Stimulated activated CD8-positive, alpha-beta memory T cell treated with anti-CD3 and anti-CD28 coated beads, Interleukin-15, amount 100 ng/mL, for 4 hours (primary cell): ENCODE measurements around the gene CDH23.

Experiments used
- DNase-seq, 2 donors: peaks; one replicate each; pipeline ENCODE4 v3.0.0-alpha.2; 2020; ENCODE audit warnings: low read depth in 2 of 2

Gene CDH23

DNA sequence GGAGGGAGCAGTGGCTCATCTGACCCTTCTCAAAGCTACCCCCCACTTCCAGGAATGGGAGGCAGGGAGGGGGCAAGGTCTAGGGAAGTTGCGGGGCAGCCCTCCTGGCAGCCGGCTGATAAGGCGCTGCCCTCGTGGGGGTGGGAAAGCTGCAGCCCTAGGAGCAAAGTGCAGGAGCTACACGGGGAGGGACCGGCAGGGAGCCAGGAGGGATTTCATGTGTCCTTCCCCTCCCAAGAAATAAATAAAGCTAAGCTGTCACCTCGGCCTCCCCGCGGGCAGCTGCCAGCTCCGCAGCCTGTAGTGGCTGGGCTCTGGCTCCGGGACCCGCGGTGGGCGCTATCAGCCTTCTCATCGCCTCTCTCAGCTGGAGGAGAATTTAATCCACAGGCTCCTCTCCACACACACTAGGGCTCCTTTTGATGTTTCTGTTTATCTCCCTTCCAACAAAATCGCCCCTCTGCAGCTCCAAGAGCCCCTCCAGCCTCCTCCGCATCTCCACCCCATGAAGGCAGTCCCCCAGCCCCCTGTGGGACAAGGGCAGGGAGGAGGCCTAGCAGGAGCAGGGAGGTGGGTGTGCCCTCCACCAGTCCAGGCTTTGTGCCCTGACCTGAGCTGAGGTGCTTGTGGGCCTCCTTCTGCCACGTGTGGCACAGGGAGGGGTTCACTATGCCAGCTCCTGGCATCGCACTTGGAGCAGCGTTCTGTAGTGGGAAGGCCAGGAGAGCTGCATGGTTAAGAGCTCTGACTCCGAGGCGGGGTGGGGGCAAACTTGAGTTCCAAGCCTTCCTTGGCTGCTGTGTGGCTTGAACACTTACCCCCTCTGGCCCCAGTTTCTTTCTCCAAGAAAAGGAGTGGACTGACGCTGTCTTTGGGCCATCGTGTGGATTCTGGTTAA, 242.4 kb downstream of the CDH23 start:
- no peak for DNase-seq

DNA sequence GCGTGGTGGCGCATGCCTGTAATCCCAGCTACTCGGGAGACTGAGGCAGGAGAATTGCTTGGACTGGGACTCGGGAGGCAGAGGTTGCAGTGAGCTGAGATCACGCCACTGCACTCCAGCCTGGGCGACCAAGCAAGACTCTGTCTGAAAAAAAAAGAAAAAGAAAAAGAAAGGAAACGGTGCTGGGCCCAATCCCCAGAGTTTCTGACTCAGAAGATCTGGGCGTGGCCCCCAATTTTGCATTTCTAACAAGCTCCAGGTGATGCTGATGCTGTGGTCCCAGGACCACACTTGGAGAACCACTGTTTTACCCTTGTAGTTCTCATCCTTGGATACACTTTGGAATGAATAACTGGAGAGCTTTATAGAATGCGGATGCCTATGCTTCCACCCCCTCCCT, 243.9 kb downstream of the CDH23 start:
- no peak for DNase-seq

DNA sequence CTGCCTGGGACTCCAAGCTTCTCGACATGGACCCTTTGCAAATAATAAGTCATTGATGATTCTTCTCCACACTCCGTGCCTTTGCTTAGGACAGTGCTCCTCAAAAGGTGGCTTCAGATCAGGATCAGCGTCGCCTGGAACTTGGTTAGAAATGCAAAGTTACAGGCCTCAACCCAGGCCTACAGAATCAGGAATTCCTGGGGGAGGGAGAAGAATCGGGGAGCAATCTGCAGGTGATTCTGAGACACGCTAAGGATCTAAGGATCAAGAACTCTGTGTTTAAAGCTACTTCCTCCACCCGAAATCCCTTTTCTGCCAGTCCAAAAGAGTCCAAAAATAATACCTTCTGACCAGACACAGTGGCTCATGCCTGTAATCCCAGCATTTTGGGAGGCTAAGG, 244.7 kb downstream of the CDH23 start:
- no peak for DNase-seq

DNA sequence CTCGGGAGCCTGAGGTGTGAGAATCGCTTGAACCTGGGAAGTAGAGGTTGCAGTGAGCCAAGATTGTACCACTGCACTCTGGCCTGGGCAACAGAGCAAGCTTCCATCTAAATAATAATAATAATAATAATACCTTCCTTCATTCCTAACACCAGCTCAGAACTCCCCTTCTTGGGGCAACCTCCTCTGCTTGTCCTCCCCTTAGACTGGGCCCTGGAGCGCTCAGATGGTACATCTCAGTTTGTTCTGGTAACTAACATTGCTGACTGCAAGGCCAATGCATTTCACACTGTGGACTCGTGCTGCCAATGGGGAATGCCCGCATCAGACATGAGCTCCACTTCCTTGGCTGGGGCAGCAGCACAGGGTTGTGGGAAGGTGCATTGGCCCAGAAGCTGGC, 245.3 kb downstream of the CDH23 start:
- DNase-seq, result no peak

DNA sequence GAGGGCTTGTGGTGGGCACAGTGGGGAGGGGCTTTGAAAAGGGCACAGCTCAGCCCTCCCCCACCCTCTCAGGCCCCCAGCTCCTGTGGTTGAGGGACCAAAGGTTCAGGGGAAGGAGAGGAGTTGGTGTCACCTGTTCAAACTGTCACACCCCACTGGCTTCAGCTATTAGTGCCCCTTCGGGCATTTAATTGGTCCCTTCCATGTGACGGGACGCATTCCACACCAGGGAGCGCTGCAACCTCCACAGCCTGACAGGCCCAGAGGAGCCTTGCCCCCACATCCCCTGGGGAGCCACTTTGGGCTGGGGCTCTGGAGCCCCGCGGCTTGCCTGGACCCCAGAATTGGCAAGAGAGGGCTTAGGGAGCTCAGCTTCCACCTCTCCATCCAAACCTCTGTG, 247.2 kb downstream of the CDH23 start:
- DNase-seq, result no peak

DNA sequence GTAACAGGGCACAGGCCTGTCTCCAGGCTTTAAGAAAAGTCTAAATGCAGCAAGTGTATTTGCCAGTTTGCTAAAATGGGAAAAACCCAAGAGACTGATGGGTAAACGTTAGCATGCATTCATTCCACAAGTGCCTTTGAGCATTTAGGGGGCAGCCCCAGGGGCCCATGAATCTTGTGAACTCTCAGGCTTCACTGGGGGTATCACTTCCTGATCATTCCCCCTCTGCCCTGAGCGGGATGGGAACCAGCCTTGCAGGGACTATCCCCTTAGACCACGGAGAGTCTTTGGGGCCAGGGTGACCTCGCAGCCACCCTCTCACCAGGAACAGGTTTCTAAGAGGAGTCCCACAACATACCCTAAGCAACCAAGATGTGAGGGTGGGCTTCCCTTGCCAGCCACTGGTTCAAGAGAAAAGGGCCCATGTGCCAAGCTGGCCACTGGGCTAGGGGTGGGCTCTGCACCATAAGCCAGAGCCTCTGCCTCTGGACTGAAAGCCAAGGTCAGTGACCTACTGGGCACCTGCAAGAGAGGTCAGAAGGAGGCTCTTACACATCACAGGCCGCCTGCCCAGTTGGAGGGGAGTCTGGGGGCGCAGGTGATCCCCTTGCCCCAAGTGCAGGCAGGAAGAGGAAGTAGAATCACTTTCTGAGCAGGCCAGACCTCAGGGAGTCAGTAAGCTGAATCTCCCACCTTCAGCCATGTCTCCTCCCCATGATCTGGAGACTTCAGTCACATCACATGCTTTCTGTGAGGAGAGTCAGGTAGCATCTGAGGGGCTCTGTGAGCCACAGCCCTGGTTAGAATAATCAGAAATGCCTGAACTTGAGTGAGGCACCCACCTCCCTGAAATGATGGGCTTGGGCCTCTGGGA, 247.8 kb downstream of the CDH23 start:
- DNase-seq, result no peak

DNA sequence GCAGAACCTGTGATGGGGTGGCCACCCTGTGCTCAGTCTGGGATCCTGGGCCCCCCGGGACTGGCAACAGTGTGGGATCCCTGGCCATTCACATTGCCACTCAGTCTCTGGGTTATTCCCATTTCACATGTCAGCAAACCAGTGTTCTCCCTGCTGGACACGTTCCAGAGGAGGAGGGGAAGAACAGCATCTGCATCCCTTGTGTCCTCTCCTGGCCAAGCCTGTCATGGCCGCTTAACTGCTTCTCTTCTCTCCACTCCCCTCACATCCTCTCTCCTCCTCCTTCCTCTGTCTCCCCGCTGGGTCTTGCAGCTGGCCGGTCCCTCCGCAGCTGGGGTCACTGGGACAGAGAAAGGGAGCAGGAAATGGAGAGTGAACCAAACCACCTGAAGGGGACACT, 248.5 kb downstream of the CDH23 start:
- DNase-seq, result no peak

DNA sequence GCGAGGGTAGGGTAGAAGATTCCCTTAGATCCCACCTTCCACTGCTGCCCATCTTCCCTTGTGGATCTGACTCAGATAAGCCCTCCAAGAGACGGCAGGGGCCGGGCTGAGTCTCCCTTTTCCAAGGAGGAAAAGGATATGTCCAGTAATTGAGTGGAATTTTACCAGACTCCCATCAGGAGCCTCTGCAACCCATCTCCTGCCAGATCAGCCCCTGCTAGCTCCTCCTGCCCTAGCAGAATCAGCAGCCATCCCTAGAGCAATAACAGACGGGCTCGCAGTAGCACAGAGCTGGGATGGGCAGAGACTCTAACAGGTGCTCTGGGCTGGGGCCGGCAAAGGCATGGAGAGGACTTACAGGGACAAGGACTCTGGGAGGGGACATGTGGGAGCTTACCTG, 249.3 kb downstream of the CDH23 start:
- DNase-seq, result no peak

DNA sequence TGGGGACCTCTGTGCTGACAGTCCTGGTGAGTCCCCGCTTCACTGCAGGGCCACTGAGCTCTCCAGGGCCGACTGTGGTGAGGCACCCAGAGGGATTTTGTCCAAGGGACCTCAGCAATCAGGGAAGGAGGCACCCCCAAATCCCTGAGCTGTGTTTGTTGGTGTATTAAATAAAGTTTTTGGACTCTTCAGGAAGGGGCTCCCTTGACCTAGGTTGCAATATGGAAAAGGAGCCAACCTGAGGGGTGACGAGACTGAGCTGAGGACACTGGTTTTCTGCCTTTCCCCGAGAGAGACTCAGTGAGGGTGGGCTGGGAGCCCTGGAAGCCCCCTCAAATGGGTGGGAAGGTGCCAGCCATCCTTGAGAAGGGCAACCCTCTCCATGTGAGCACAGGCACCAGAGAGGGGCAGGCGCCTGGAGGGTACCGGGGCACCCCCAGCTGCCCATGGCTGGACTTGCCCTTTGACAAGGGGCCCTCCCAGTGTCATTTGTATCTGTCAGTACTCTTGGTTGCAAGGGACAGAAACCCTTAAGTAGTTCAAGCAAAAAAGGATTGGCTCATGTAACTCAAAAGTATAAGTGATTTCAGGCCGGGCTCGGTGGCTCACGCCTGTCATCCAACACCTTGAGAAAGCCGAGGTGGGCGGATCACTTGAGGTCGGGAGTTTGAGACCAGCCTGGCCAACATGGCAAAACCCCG, 250.0 kb downstream of the CDH23 start:
- no peak for DNase-seq

DNA sequence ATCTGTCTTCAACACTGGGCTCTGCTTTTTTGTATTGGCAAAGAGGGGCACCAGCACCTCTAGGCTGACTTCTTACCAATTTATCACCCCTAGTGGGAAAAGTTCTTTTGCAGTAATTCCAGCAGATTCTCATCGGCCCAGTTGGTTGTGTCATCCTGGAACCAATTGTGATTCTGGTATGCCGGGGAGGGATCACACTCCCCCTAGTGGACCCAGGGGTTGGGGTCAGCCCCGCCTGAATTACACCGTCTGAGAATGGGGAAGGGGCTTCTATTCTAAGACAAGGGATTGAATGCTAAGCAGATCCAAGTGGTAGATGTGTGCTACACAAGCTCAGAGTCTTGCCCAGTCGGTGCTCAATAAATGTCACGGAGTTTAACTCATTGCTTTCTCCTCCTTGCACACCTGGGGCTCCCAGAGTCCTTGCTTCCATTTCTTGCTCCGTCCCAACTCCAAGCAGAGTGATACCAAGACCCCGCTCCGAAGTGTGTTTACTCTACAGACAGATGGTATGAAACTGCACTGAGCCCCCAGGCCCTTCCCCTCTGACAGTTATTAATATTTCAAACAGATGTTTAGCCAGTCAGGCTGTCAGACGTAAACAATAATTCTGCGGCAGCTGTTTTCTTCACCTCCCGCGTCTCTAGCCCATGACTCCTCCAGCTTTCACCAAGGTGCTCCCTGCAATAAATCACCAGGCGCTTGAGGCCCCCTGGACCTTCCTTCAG, 251.0 kb downstream of the CDH23 start:
- DNase-seq, result no peak

DNA sequence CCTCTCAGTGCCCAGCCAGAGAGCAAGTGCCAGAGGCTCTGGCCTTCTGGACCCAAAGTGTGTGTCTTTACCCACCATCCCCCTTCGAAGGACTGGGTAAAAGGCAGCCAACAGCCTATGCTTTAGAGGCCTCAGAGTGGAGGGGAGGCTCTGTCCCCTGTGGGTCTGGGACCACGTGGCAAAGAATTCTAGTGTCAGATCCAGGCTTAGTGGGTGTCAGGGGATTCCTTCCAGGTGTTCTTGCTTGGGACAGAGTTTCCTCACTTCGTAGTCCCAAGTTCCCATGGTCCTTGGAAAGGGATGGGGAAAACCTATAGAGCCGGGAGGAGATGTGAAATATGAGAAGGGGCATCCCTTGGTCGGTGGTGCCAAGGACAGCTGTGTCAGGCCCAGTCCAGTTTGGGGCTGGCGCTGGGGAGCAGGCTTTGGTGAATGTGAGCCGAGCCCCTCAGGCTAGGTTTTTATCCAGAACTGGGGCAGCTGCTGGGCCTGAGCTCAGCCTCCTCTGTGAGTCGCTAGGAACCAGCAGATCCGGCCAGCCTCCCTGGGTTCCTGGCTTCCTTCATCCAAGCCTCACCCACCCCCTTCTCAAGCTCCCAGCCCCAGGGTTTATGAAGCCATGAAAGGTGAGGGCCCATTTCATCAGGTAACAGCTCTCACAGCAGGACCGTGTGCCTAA, 251.7 kb downstream of the CDH23 start:
- no peak for DNase-seq

DNA sequence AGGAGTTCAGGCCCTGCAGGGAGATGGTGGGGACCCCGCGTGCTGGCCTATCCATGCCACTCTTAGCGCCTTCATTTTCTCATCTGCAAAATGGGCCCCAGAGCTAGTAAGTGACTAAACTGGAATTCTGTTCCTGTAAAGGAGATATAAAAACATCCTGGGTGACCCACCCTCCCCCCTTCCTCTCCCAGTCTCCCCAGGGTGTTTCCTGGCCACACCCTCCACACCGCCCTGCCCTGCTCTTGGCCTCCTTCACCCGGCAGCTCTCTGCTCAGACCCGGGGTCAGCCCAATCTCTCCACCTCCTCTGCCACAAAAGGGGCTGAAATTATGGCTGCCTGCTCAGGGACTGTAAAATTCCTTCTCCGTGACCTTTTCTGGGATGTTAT, 252.2 kb downstream of the CDH23 start:
- no peak for DNase-seq

DNA sequence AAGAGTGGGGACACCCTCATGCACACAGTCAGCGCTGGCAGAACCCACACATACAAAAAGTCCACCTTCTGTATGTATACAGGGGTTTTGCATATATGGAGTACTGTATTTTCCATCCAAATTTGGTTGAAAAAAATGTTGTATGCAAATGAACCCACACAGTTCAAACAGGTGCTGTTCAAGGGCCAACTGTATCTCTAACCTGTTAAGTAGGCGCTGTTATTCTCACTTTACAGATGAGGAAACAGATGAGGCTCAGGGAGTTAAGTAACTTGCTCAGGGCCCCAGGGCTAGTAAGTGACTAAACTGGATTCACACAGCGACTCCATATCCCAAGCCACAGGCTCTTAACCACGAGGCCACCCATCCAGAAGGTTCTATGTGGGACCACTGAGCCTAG, 252.9 kb downstream of the CDH23 start:
- DNase-seq, result no peak

DNA sequence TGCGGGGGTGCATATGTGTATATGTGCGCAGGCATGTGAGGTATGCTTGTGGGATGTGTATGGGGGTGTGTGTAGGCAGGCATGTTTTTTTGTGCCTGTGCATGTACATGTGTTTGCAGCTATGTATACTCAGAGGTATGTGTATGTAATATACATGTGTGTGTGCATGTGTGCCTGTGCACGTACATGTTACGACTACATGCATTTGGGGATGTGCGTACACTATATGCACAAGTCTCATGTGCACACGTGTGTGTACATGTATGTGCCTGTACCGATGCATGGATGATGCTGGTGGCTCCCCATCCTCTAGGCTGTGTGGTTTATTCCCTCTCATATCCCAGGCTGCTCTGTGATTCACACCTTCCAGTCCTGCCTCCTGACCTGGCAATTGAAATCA, 253.7 kb downstream of the CDH23 start:
- no peak for DNase-seq

DNA sequence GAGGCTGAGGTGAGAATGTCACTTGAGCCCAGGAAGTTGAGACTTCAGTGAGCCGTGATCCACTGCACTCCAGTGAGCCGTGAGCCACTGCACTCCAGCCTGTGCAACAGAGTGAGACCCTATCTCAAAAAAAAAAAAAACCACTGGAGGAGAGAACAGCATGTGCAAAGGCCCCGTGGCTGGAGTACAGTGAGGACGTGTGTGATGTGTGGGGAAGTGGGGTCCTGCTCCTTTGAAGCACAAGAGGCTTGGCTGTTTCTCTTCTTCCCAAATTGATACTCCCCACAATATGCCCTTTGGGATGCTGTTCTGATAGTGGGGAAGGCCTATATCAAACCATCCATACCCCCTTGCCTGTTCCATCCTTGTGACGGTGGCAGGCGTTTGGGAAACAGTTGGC, 254.7 kb downstream of the CDH23 start:
- DNase-seq, result no peak

DNA sequence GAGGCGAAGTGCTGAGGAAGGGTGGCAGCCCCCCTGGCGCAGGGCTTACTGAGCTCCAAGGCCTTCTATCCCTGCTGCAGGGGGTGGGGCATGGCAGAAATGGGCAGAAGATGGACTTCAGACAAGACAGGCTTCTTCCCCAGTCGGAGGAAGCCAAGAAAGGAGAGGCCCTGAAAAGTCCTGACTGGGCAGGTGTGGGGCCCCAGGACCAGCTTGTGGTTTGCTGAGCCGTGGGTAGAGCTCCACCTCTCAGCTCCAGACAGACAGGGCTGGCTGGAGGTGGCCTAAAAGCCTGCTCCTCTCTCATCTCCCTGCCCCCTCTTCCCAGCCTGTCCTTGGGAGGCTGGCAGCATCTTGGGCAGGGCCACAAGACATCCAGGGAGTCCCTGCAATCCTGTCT, 255.2 kb downstream of the CDH23 start:
- DNase-seq, result no peak

DNA sequence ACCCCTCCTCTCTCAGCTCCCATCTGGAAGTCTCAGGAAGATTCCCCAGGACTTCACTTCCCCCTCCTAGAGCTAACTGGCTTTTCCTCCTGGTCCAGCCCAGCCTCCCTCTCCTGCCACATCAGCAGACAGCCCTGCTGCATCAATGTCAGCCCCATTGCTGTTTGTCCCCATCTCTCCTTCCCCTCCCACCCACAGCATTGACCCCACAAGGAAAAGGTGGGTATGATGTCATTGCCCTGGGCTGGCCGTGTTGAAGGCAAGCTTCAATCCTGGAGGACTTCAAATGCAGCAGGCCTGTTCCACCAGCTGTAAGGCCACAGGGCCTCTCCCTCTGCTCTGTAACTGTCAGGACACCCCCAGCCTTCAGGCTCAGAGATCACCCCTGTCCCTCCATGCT, 256.3 kb downstream of the CDH23 start:
- no peak for DNase-seq

DNA sequence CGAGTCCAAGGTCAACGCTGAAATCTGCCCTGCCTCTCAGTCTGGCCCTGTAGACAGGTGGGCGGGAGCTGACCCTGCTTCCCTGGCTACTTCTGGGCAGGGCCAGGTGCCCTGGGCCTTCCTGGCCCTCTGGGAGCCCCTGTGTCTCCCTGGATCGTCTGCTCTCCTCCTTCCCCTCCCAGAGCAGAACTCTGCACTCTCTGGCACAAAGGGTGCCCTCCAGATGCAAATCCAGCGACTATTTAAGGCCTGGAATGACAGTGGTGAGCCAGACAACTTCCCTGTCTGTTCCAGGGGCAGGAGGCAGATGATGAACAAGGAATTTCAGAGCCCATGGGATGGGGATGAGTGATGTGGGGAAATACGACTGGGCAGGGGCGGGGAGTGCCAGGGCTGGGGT, 259.5 kb downstream of the CDH23 start:
- no peak for DNase-seq

DNA sequence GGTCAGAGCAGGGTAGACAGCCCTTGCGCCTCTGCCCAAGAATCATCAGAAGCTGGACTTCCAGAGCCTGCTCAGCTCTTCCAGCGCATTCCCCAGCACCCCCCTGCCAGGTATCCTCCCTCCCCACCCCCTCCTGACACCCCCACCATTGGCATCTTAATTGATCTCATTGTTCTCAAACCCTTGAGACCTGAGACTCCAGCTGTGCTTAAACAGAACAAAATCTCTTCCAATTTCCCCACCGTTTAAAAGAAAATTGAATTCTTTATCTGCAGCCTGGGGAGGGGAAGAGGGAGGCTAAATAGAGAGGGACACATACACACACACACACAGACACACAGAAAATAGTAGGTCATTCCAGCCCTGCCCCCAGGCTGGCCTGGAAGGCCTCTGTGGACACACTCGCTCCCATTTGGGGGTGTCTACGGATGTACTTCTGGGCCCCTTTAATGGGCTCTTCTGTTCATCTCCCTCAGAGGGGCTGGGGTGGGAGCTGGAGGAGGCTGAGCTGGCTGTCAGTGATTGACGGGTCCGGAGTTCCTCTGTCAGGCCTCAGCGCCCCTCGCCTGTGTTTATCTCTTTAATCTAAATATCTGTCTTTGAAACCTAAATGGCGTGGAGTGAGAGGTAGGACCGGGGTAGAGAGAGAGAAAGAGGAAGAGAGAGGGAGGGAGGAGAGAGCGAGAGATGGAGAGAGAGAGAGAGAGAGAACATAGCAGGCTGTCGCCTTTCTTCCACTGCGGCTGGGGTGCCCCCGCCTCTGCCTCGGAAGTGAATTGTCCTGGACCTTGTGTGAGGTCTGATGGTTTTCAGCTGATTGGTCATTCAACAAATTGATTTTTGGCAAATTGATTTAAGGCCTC, 261.1 kb downstream of the CDH23 start:
- no peak for DNase-seq

DNA sequence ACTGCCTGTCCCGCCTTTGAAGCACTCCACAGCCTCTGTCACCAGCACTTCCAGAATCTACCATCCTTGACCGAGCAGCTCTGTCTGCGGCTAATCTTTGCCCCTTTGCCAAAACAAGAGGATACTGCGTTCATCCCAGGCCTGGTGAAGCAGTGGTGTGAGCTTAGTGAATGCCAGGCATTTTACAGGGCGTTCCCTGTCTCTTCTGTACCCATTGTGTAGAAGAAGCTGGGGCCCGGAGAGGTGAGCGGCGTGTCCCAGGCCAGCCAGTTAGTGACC, 261.7 kb downstream of the CDH23 start:
- DNase-seq, result no peak
